Activated CD8-positive, alpha-beta T cell treated with anti-CD3 and anti-CD28 coated beads, Interleukin-2, amount 10 ng/mL, durations not matched to agents 7 days and 5 days (primary cell): ENCODE data around the gene CNOT6L. TPM values are rescaled to one million over a fixed set of nuclear protein-coding genes. Genes with fewer than 3 reads are reported as not detected.

ENCODE experiments used
- ATAC-seq: fragments of 150-1000 bp; cut with Tn5 transposase; one replicate; pipeline ENCODE4 v1.10.0; 2021; ENCODE audit warnings: moderate library complexity
- CTCF ChIA-PET: fragments of 350-600 bp; sonication (Branson Sonifier 250); formaldehyde crosslinking; loops from one replicate; lab custom pipeline; 2021; ENCODE audit warnings: antibody characterized with exemption; lab: Charles Lee
- POLR2A ChIA-PET: fragments of 350-600 bp; sonication (Branson Sonifier 250); formaldehyde crosslinking; loops from one replicate; lab custom pipeline; 2021; ENCODE audit warnings: antibody characterized with exemption; lab: Charles Lee
- DNase-seq: peaks from one replicate; pipeline ENCODE4 v3.0.0-alpha.2; 2020
- H3K27ac Mint-ChIP-seq: one replicate; pipeline ENCODE4 v1.8.0; 2021; ENCODE audit warnings: mild to moderate bottlenecking, mixed read lengths
- H3K27me3 Mint-ChIP-seq: one replicate; pipeline ENCODE4 v1.8.0; 2021; ENCODE audit warnings: low read depth, mixed read lengths
- H3K36me3 Mint-ChIP-seq: one replicate; pipeline ENCODE4 v1.8.0; 2021; ENCODE audit warnings: low read depth, mixed read lengths
- H3K4me1 Mint-ChIP-seq: one replicate; pipeline ENCODE4 v1.8.0; 2021; ENCODE audit warnings: low read depth, mixed read lengths
- H3K4me3 Mint-ChIP-seq: one replicate; pipeline ENCODE4 v1.8.0; 2021; ENCODE audit warnings: mild to moderate bottlenecking, mixed read lengths
- H3K9me3 Mint-ChIP-seq: one replicate; pipeline ENCODE4 v1.8.0; 2022; ENCODE audit warnings: mixed read lengths; ENCODE audit not compliant: insufficient read depth
- total RNA-seq, 2 experiments: library from RNA; stranded (reverse); gene quantifications; one replicate each; pipeline ENCODE4 v1.2.3, GENCODE V29; 2021

The CNOT6L gene
- total RNA-seq, 2 experiments from 2014 or later, result 107 to 108 TPM

DNA sequence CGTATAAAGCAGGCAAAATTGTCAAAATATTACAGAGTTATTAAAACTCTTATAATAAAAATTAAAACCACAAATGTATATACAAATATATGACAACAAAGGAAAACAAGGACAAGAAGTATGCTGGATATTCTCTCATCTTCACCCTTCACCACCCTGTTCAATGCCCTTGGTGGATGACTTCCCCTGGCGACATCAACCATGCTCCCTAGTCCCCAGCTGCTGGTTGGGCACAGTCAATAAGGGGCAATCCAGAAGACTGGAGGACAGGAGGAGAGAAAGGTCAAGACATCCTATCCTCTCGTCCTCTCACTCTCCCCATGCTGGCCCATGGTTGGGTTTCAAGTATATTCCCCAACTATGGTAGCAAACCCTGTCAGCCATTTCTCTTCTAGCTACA lies 142.3 kb downstream of the CNOT6L start:
- no peak for DNase-seq
- Mint-ChIP-seq H3K4me1 (no peaks in the 10 kb centered on the region), H3K4me3 (no peak overlapping the region), H3K36me3 (no peaks in the 10 kb centered on the region), H3K9me3 (no peaks in the 10 kb centered on the region), H3K27me3 (peaks cover 6% of the 10 kb centered on the region), H3K27ac (no peak overlapping the region)
- ChIA-PET CTCF (no interaction called here), POLR2A (interaction anchor here (0.5 kb wide), 1 partner anchor 346 kb away, joined by 3 read pairs; no protein-coding TSS in a partner anchor)
- no peak for ATAC-seq

DNA sequence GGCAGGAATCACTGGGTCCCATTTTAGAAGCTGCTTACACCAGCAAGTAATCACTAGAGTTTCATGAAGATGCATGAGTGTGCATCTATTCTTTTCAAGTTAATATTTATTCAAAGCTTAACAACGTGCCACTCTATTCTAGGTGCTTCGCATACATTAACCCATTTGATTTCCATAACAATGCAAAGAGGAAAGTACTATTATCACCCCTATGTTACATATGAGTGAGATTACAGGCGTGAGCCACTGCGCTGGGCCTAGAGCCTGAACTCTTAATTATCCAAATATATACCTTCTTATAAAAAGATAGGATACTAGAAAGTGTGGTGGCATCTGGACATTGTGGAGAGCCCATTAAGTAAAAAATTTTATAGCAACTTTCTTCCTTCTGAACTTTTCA lies 148.1 kb downstream of the CNOT6L start:
- H3K9me3 Mint-ChIP-seq, result no peaks in the 10 kb centered on the region
- no peak overlapping the region for H3K4me3 Mint-ChIP-seq
- ChIA-PET POLR2A (no interaction called here), CTCF (no interaction called here)
- no peaks in the 10 kb centered on the region for H3K27me3 Mint-ChIP-seq
- H3K27ac Mint-ChIP-seq, result no peak overlapping the region
- H3K36me3 Mint-ChIP-seq, result no peaks in the 10 kb centered on the region
- ATAC-seq, result no peak
- DNase-seq, result no peak
- no peaks in the 10 kb centered on the region for H3K4me1 Mint-ChIP-seq

DNA sequence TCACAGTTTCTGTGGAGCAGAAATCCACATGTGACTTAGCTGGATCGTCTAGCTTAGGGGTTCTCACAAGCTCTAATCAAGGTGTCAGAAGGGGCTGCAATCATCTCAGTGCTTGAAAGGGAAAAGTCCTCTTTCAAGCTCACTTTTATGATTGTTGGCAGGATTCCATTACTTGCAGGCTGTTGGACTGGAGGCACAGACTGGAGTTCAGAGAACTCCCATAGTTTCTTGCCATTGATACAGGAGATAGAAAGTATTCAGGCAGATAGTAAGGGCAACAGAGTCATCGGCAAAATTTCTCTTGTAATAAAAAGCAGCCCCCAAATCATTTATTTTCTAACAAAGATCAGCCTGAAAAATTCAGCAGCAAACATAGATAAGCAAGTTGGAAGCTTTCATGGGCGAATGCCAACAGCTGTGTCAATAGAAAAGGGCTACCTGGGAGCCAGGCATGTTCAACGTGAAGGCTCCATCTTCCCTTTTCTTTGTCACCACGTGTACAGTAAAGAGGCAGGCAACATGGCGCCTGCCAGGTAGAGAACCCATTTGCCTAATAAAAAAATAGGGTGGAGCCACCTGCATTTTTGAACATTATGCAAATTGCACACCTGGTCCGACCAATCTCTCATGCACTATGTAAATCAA lies 149.1 kb downstream of the CNOT6L start:
- ATAC-seq, result no peak
- ChIA-PET CTCF (no interaction called here), POLR2A (no interaction called here)
- Mint-ChIP-seq H3K27me3 (no peaks in the 10 kb centered on the region), H3K9me3 (no peaks in the 10 kb centered on the region), H3K36me3 (no peaks in the 10 kb centered on the region), H3K27ac (no peak overlapping the region), H3K4me3 (no peak overlapping the region), H3K4me1 (no peaks in the 10 kb centered on the region)
- no peak for DNase-seq

DNA sequence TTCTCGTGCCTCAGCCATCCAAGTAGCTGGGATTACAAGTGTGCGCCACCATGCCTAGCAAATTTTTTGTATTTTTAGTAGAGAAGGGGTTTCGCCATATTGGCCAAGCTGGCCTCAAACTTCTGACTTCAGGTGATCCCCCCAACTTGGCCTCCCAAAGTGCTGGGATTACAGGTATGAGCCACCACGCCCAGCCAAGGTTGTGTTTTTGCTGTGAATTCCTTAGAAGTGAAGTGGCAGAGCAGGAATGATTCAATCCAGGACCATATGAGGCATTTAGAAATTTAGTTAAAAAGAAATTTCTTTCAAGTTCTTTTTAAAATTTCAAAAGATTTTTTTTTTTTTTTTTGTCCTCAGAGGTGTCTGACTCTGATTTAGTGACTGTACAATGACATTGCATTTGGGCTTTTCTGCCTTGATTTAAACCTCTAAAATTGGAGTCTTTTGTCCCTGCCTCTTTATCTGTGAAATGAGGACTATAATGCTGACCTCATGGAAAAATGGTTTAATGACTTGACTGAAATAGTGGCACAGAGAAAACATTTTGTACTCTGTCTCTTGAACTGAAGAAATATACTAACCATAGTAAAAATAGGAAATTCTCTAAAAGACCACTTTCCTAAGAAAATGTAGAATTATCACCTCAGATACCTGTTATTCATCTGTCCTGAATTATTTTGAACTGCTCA lies 153.6 kb downstream of the CNOT6L start:
- ATAC-seq (no peak), DNase-seq (no peak)
- Mint-ChIP-seq H3K27ac (no peak overlapping the region), H3K27me3 (no peaks in the 10 kb centered on the region), H3K9me3 (no peaks in the 10 kb centered on the region), H3K36me3 (no peaks in the 10 kb centered on the region), H3K4me1 (no peaks in the 10 kb centered on the region), H3K4me3 (no peak overlapping the region)
- ChIA-PET POLR2A (no interaction called here), CTCF (no interaction called here)

Other genes starting within 250 kb of the CNOT6L start
- not detected for gene CXCL13, start 213.5 kb downstream of the CNOT6L start, total RNA-seq
- gene MRPL1, start 43.5 kb upstream of the CNOT6L start, total RNA-seq, result 10 to 100 TPM; 45.6 to 47.2 TPM
- gene FRAS1, start 238.0 kb upstream of the CNOT6L start, total RNA-seq, result under 1 TPM in 1 of 2 experiments, not detected in 1; 0.08 TPM